Trophoblast cell (in vitro differentiated cells and primary cell): Measurements from ENCODE around the gene AGAP9.
"Not testable (repeated sequence)": the region's sequence is repeated elsewhere in the genome, so short reads cannot be mapped to it uniquely, and the experiment has no call there.

ENCODE experiments used
- DNase-seq, 2 donors: peaks; one replicate each; pipeline ENCODE4 v3.0.0-alpha.2; 2016
- H2AFZ ChIP-seq: 2 replicates; pipeline ENCODE4 v1.6.1; 2013; ENCODE audit warnings: low read length, moderate library complexity, mild to moderate bottlenecking; ENCODE audit not compliant: insufficient read depth, poor library complexity
- H2AK5ac ChIP-seq: 2 replicates; pipeline ENCODE4 v1.6.1; 2013; ENCODE audit warnings: mild to moderate bottlenecking, low read length
- H2BK120ac ChIP-seq: 2 replicates; pipeline ENCODE4 v1.6.1; 2013; ENCODE audit warnings: low read length, mild to moderate bottlenecking, moderate library complexity; ENCODE audit not compliant: insufficient read depth, poor library complexity
- H2BK12ac ChIP-seq: 2 replicates; pipeline ENCODE4 v1.6.1; 2013; ENCODE audit warnings: mild to moderate bottlenecking, low read length, moderate library complexity
- H2BK5ac ChIP-seq: 2 replicates; pipeline ENCODE4 v1.6.1; 2013; ENCODE audit warnings: low read length, low read depth, moderate library complexity, mild to moderate bottlenecking; ENCODE audit not compliant: poor library complexity
- H3K14ac ChIP-seq: 2 replicates; pipeline ENCODE4 v1.6.1; 2013; ENCODE audit warnings: mild to moderate bottlenecking, low read length
- H3K18ac ChIP-seq: 2 replicates; pipeline ENCODE4 v1.6.1; 2013; ENCODE audit warnings: mild to moderate bottlenecking, low read length
- H3K23ac ChIP-seq: 2 replicates; pipeline ENCODE4 v1.6.1; 2013; ENCODE audit warnings: low read length
- H3K27ac ChIP-seq: 2 replicates; pipeline ENCODE4 v1.5.1; 2013; ENCODE audit warnings: low read depth, mild to moderate bottlenecking, inconsistent platforms, low read length, moderate library complexity
- H3K27me3 ChIP-seq: 2 replicates; pipeline ENCODE4 v1.6.1; 2013; ENCODE audit warnings: inconsistent platforms, mild to moderate bottlenecking, low read length, moderate library complexity; ENCODE audit not compliant: insufficient read depth
- H3K36me3 ChIP-seq, 2 experiments: 1 replicate in 1 of 2; 2 replicates in 1 of 2; pipeline ENCODE4 v1.6.1; 2013; ENCODE audit warnings: low read length in 2 of 2, mild to moderate bottlenecking in 2 of 2, moderate library complexity in 1 of 2; ENCODE audit not compliant: insufficient read depth in 2 of 2, control insufficient read depth in 1 of 2
- H3K4ac ChIP-seq: 2 replicates; pipeline ENCODE4 v1.6.1; 2013; ENCODE audit warnings: low read depth, mild to moderate bottlenecking, low read length, moderate library complexity
- H3K4me1 ChIP-seq, 2 experiments: 1 replicate in 1 of 2; 2 replicates in 1 of 2; pipeline ENCODE4 v1.6.1; 2013; ENCODE audit warnings: low read length in 2 of 2, mild to moderate bottlenecking in 2 of 2, moderate library complexity in 1 of 2; ENCODE audit not compliant: insufficient read depth in 2 of 2, control insufficient read depth in 1 of 2
- H3K4me2 ChIP-seq: 2 replicates; pipeline ENCODE4 v1.6.1; 2013; ENCODE audit warnings: inconsistent platforms, mild to moderate bottlenecking, low read length, moderate library complexity
- H3K4me3 ChIP-seq: 2 replicates; pipeline ENCODE4 v1.5.1; 2013; ENCODE audit warnings: mild to moderate bottlenecking, low read depth, low read length, inconsistent platforms
- H3K79me1 ChIP-seq: one replicate; pipeline ENCODE4 v1.6.1; 2013; ENCODE audit warnings: low read length
- H3K79me2 ChIP-seq: 2 replicates; pipeline ENCODE4 v1.6.1; 2013; ENCODE audit warnings: low read length, mild to moderate bottlenecking; ENCODE audit not compliant: control insufficient read depth, insufficient read depth, poor library complexity
- H3K9ac ChIP-seq: 2 replicates; pipeline ENCODE4 v1.6.1; 2013; ENCODE audit warnings: mild to moderate bottlenecking, low read length
- H3K9me3 ChIP-seq: 2 replicates; pipeline ENCODE4 v1.6.1; 2013; ENCODE audit warnings: low read depth, mild to moderate bottlenecking, control low read depth, inconsistent platforms, low read length; ENCODE audit not compliant: insufficient read depth
- H4K12ac ChIP-seq: 2 replicates; pipeline ENCODE4 v1.6.1; 2013; ENCODE audit warnings: low read depth, mild to moderate bottlenecking, low read length, moderate library complexity
- H4K8ac ChIP-seq: 2 replicates; pipeline ENCODE4 v1.6.1; 2013; ENCODE audit warnings: low read depth, mild to moderate bottlenecking, low read length, moderate library complexity
- H4K91ac ChIP-seq: one replicate; pipeline ENCODE4 v1.6.1; 2013; ENCODE audit warnings: low read depth, mild to moderate bottlenecking, low read length, moderate library complexity
- WGBS: extraction: QIAGEN DNeasy Blood & Tissue Kit; methylation state at CpG from one replicate; pipeline ENCODE4 v1.1.7; 2013; ENCODE audit warnings: missing lambda C conversion rate; ENCODE audit not compliant: insufficient read length, insufficient coverage; ENCODE audit errors: extremely low coverage; 5-methylcytosine and 5-hydroxymethylcytosine counted together

AGAP9 gene

DNA sequence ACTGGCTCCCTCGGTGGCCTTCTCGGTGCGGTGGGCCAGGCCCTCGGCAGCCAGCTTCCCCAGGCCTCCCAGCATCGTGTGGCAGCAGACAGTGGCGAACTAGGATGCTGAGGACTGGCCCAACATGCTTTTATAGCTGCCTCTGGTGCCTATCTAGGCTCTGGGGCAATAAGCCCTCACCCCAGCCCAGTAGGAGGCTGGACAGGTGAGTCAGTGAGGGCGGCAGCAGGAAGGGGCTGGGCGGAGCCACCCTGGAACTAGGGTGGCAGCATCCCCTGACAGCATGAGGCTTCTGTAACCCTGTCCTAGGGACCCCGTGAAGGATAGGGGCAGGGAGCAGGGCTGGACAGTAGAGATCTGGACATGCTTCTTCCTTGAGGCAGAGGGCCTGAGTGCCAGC lies 31.8 kb downstream of the AGAP9 start, which contains the start of gene FAM25G:
Gene FAM25G (minus strand): TSS at position 101 of the 400 bp plus-strand sequence. CDS start 26 bp downstream, at position 75.
- H2BK5ac ChIP-seq, H3K4me1 ChIP-seq, H2AFZ ChIP-seq, H3K4me2 ChIP-seq, H4K91ac ChIP-seq, H3K4me3 ChIP-seq, H3K9ac ChIP-seq, H2BK120ac ChIP-seq, H4K12ac ChIP-seq, DNase-seq, H3K18ac ChIP-seq, H3K36me3 ChIP-seq, H3K23ac ChIP-seq, H3K79me1 ChIP-seq, H4K8ac ChIP-seq, H2BK12ac ChIP-seq, H3K27me3 ChIP-seq, H2AK5ac ChIP-seq, H3K79me2 ChIP-seq, H3K9me3 ChIP-seq, H3K27ac ChIP-seq, H3K14ac ChIP-seq, H3K4ac ChIP-seq: not testable (repeated sequence)
- WGBS, result no CpG with 5 or more reads among the region's 9 CpGs

DNA sequence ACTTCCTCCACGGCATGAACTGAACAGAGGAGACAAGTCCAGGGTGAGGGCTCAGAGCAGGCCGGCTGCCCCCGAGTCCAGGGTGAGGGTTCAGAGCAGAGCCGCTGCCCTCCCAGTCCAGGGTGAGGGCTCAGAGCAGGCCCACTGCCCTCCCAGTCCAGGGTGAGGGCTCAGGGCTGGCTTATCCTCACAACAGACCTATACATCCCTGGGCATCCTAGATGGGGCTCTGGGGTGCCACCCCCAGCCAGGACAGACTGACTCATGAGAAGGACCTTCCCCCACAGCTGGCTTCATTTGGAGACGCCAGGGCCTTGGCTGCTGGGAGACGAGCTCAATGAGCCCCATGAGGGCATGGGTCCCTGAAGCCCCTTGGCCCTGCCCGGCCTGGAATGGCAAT lies 33.8 kb downstream of the AGAP9 start:
- H3K79me2 ChIP-seq, H3K9ac ChIP-seq, H3K23ac ChIP-seq, H3K9me3 ChIP-seq, H2AK5ac ChIP-seq, H3K4me2 ChIP-seq, H2BK120ac ChIP-seq, H3K14ac ChIP-seq, DNase-seq, H3K36me3 ChIP-seq, H4K12ac ChIP-seq, H4K8ac ChIP-seq, H3K79me1 ChIP-seq, H3K4me3 ChIP-seq, H3K4ac ChIP-seq, H3K18ac ChIP-seq, H3K27ac ChIP-seq, H3K4me1 ChIP-seq, H2BK12ac ChIP-seq, H2BK5ac ChIP-seq, H2AFZ ChIP-seq, H3K27me3 ChIP-seq: not testable (repeated sequence)
- peak overlapping the region; percentile 18 for H4K91ac ChIP-seq
- no CpG with 5 or more reads among the region's 7 CpGs for WGBS

DNA sequence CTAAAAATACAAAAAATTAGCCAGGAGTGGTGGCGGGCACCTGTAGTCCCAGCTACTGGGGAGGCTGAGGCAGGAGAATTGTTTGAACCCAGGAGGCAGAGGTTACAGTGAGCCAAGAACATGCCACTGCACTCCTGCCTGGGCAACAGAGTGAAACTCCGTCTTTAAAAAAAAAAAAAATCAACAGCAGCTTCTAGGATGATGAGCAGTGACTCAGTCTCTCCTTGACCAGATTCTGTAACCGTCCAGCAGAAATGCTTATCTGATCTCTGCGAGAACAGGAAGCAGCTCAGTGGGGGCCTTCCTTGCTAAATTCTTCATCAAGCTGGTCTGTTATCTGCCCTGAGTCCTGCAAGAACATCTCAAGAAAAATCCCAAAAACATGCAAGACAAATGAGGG lies 37.5 kb downstream of the AGAP9 start:
- not testable (repeated sequence) for H3K79me2 ChIP-seq, H4K8ac ChIP-seq, H3K4me2 ChIP-seq, H2AFZ ChIP-seq, H3K23ac ChIP-seq, H3K4me3 ChIP-seq, H3K4me1 ChIP-seq, H3K9me3 ChIP-seq, H3K27ac ChIP-seq, H4K91ac ChIP-seq, H2BK5ac ChIP-seq, H3K79me1 ChIP-seq, H3K9ac ChIP-seq, H4K12ac ChIP-seq, H3K36me3 ChIP-seq, H3K27me3 ChIP-seq, H3K18ac ChIP-seq, H2BK12ac ChIP-seq, H3K4ac ChIP-seq, H3K14ac ChIP-seq, H2BK120ac ChIP-seq, H2AK5ac ChIP-seq
- WGBS, result no CpG with 5 or more reads among the region's 4 CpGs
- peak; percentile 22 to 69 for DNase-seq

DNA sequence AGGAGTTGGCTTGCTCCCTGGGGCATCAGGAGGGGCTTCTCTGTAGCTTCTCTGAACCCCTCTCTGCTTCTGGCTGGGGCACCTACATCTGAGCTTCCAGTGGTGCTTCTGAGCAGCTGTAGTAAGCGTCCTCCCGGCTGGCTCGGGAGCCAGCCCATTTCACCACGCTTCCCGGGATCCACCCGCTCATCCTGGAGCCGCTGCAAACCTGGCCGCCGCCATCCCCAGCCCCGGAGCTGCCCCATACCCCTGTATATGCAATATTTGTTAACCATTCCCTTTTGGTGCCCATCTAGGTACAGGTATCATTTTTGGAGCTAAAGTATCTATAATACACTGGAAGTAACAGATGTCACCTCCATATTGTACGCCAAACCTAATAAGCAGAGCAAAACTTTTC lies 38.7 kb downstream of the AGAP9 start:
- H3K18ac ChIP-seq, H3K36me3 ChIP-seq, H3K9me3 ChIP-seq, H3K79me2 ChIP-seq, H3K23ac ChIP-seq, DNase-seq, H2AFZ ChIP-seq, H2AK5ac ChIP-seq, H3K4ac ChIP-seq, H3K79me1 ChIP-seq, H3K27me3 ChIP-seq, H4K8ac ChIP-seq, H2BK120ac ChIP-seq, H4K12ac ChIP-seq, H3K14ac ChIP-seq, H2BK5ac ChIP-seq, H3K4me3 ChIP-seq, H3K9ac ChIP-seq, H3K27ac ChIP-seq, H3K4me1 ChIP-seq, H3K4me2 ChIP-seq, H2BK12ac ChIP-seq: not testable (repeated sequence)
- peak overlapping the region; percentile 14 for H4K91ac ChIP-seq
- no CpG with 5 or more reads among the region's 11 CpGs for WGBS
